Measurements from ENCODE around the gene KEAP1.
"Not testable (repeated sequence)": the region's sequence is repeated elsewhere in the genome, so short reads cannot be mapped to it uniquely, and the experiment has no call there.

KEAP1 gene

GRCh38 chr19:10461047-10461949 lies 41.9 kb downstream of the KEAP1 start:
- no peak overlapping the region for H3K4me3 ChIP-seq (ENCODE audit: low read depth, low read length)
- peak; percentile 97 for DNase-seq (ENCODE audit: low read depth)
- TF ChIP-seq, protein P1, sequence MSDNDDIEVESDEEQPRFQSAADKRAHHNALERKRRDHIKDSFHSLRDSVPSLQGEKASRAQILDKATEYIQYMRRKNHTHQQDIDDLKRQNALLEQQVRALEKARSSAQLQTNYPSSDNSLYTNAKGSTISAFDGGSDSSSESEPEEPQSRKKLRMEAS (IDR thresholded peaks at IDR 0.05; ENCODE audit: low read depth, low read length): peak; percentile 66; the same call in 1 of the 2 replicates
- no peak for TF ChIP-seq MYC (IDR thresholded peaks at IDR 0.05; ENCODE audit: low read depth, low read length)

DNA sequence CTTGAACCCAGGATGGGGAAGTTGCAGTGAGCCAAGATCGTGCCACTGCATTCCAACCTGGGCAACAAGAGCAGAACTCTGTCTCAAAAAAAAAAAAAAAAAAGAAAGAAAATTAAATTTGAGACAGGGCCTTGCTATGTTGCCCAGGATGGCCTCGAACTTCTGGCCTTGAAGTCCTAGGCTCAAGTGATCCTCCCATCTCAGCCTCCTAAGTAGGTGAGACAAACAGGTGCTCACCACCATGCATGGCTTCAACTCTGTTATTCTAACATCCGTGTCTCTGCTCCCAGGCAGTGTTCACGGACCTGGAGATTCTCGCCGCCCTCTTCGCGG lies 42.5 kb downstream of the KEAP1 start:
- TF ChIP-seq, protein P1 (IDR thresholded peaks at IDR 0.05; ENCODE audit: low read depth, low read length): no peak
- TF ChIP-seq POLR2A (IDR thresholded peaks at IDR 0.05; ENCODE audit: extremely low read depth, insufficient read length) (no peak), MYC (IDR thresholded peaks at IDR 0.05; ENCODE audit: low read depth, low read length) (no peak)
- TF ChIP-seq, protein P2, sequence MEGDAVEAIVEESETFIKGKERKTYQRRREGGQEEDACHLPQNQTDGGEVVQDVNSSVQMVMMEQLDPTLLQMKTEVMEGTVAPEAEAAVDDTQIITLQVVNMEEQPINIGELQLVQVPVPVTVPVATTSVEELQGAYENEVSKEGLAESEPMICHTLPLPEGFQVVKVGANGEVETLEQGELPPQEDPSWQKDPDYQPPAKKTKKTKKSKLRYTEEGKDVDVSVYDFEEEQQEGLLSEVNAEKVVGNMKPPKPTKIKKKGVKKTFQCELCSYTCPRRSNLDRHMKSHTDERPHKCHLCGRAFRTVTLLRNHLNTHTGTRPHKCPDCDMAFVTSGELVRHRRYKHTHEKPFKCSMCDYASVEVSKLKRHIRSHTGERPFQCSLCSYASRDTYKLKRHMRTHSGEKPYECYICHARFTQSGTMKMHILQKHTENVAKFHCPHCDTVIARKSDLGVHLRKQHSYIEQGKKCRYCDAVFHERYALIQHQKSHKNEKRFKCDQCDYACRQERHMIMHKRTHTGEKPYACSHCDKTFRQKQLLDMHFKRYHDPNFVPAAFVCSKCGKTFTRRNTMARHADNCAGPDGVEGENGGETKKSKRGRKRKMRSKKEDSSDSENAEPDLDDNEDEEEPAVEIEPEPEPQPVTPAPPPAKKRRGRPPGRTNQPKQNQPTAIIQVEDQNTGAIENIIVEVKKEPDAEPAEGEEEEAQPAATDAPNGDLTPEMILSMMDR (IDR thresholded peaks at IDR 0.05; ENCODE audit: low read depth, low read length): no peak
- no peak for DNase-seq (ENCODE audit: low read depth)
- no peak overlapping the region for H3K4me3 ChIP-seq (ENCODE audit: low read depth, low read length)

DNA sequence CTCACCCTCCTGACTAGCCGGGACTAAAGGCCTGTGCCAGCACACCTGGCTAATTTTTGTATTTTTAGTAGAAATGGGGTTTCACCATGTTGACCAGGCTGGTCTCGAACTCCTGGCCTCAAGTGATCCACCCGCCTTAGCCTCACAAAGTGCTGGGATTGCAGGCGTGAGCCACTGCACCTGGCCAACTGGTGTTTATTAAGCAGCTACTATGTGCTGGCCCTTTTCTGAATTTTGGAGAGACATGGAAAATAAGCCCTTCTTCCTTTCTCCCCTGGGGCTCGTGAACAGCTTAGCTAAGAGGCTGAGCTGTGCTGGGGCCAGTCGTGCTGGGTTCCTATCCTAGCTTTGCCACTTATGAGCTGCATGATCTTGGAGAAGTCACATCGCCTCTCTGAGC lies 44.4 kb downstream of the KEAP1 start:
- not testable (repeated sequence) for H3K4me3 ChIP-seq (ENCODE audit: low read depth, low read length); DNase-seq (ENCODE audit: low read depth)

DNA sequence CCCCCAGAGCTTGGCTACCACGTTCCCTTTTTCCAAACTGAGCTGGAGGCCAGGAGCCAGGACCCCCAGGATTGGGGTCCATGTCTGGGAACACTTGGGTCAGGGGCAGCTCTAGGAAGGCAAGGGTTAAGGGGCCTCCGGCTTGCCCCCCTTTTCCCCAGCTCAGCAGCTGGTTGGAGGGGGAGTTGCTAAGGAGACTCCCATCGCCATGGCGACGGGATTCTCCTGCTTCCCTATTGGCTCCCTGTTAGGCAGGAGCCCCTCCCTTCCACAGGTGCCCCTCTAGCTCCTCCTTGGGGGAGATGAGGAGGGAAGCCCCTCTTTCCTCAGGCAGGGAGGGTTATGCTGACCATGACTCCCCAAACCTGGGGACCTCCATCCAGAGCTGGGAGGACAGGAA lies 48.9 kb downstream of the KEAP1 start:
- TF ChIP-seq, protein P1 (IDR thresholded peaks at IDR 0.05; ENCODE audit: low read depth, low read length): no peak
- TF ChIP-seq, protein P2 (IDR thresholded peaks at IDR 0.05; ENCODE audit: low read depth, low read length): no peak
- TF ChIP-seq POLR2A (IDR thresholded peaks at IDR 0.05; ENCODE audit: extremely low read depth, insufficient read length) (no peak), MYC (IDR thresholded peaks at IDR 0.05; ENCODE audit: low read depth, low read length) (no peak)
- DNase-seq (ENCODE audit: low read depth): peak; percentile 51
- H3K4me3 ChIP-seq (ENCODE audit: low read depth, low read length): no peak overlapping the region

- DNase-seq (ENCODE audit: low read depth): no peak
- no peak overlapping the region for H3K4me3 ChIP-seq (ENCODE audit: low read depth, low read length)
- no peak for TF ChIP-seq MYC (IDR thresholded peaks at IDR 0.05; ENCODE audit: low read depth, low read length)
- TF ChIP-seq, protein P1 (IDR thresholded peaks at IDR 0.05; ENCODE audit: low read depth, low read length): no peak
- TF ChIP-seq, protein P2 (IDR thresholded peaks at IDR 0.05; ENCODE audit: low read depth, low read length): no peak
These were observed 49.3 kb downstream of the KEAP1 start for GRCh38 chr19:10453852-10454251.

DNA sequence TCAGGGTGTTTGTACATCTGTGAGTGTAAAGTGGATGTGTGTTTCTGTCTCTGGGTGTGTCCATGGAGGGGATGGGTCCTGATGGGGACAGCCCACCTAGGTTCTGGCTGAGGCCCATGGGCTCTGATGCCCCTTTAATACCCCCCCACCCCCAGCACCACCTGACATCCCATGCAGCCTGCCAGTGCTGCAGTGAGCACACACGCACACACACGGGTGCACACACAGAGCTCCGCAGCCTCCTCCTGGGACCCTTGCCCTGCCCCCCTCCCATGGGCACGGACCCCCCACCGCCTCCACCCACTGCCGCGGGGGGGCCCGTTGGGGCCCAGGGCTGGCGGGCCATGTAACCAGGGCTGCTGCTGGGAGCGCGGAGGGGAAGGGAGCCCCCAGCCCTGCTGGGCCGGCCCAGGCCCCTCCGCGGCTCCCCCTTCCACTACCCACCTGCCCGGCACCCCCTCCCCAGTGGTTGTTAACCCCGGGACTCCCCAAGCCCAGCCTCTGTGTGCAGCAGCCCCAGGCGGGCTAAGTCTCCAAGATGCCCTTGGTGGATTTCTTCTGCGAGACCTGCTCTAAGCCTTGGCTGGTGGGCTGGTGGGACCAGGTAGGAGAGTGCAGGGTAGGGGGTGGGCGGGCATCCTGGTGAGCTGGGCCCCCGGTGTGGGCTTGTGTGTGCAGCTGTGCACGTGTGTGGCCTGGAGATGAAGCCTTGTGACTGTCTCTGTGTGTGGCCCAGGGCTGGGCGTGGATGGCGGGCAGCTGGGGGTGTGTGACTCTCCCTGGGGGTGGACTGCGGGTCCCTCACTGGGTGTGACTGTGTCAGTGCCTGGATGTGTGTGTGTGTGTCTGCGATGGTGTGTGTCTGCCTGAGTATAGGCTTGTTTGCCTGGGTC lies 50.2 kb downstream of the KEAP1 start:
- no peak overlapping the region for H3K4me3 ChIP-seq (ENCODE audit: low read depth, low read length)
- TF ChIP-seq MYC (IDR thresholded peaks at IDR 0.05; ENCODE audit: low read depth, low read length) (no peak), POLR2A (IDR thresholded peaks at IDR 0.05; ENCODE audit: extremely low read depth, insufficient read length) (no peak)
- TF ChIP-seq, protein P1 (IDR thresholded peaks at IDR 0.05; ENCODE audit: low read depth, low read length): no peak
- TF ChIP-seq, protein P2 (IDR thresholded peaks at IDR 0.05; ENCODE audit: low read depth, low read length): no peak
- peak; percentile 30 for DNase-seq (ENCODE audit: low read depth)

Measured in NB4 (cell line).